Gastroesophageal sphincter (tissue), 3 donors: ENCODE measurements around the gene L3MBTL2.
"Not testable (repeated sequence)": the region's sequence is repeated elsewhere in the genome, so short reads cannot be mapped to it uniquely, and the experiment has no call there.

Experiments used
- CTCF ChIP-seq, 4 experiments: fragments of 200-600 bp in 2 of 4; fragments of 450-650 bp in 2 of 4; sonication (generic) in 1 of 4; IDR thresholded peaks; one replicate each; pipeline ENCODE4 v1.5.1; 2017 to 2019; ENCODE audit warnings: antibody characterized with exemption in 4 of 4, mild to moderate bottlenecking in 2 of 4, moderate library complexity in 2 of 4
- EP300 ChIP-seq: sonication (generic); formaldehyde crosslinking; IDR thresholded peaks from one replicate; pipeline ENCODE4 v1.6.1; 2017; ENCODE audit warnings: antibody characterized with exemption, mild to moderate bottlenecking
- POLR2A ChIP-seq, 2 donors: fragments of 450-650 bp; IDR thresholded peaks; one replicate each; pipeline ENCODE4 v1.6.1; 2017; ENCODE audit warnings: antibody characterized with exemption in 2 of 2, mild to moderate bottlenecking in 2 of 2, moderate library complexity in 1 of 2
- POLR2AphosphoS5 ChIP-seq: sonication (generic); formaldehyde crosslinking; IDR thresholded peaks from one replicate; pipeline ENCODE4 v1.6.1; 2017; ENCODE audit warnings: antibody characterized with exemption

- not testable (repeated sequence) for TF ChIP-seq POLR2A (IDR thresholded peaks at IDR 0.05); CTCF (IDR thresholded peaks at IDR 0.05); POLR2AphosphoS5; EP300
Observed at GRCh38 chr22:41259756-41260155, 54.6 kb downstream of the L3MBTL2 start.
